Chondrocyte (in vitro differentiated cells): ENCODE data around the gene PCDHB6. TPM values are rescaled to one million over a fixed set of nuclear protein-coding genes. Genes with fewer than 3 reads are reported as not detected.
"Not testable (repeated sequence)": the region's sequence is repeated elsewhere in the genome, so short reads cannot be mapped to it uniquely, and the experiment has no call there.

ENCODE experiments used
- DNase-seq: peaks from one replicate; pipeline ENCODE4 v3.0.0; 2021; ENCODE audit warnings: mixed read lengths, low spot score
- H3K27ac Mint-ChIP-seq: one replicate; pipeline ENCODE4 v1.8.0; 2021; ENCODE audit warnings: mild to moderate bottlenecking, moderate library complexity, mixed read lengths; ENCODE audit not compliant: unreplicated experiment
- H3K27me3 Mint-ChIP-seq: 2 replicates; pipeline ENCODE4 v1.8.0; 2021; ENCODE audit warnings: low read depth, mixed read lengths
- H3K36me3 Mint-ChIP-seq: 2 replicates; pipeline ENCODE4 v1.8.0; 2021; ENCODE audit warnings: low read depth, mixed read lengths
- H3K4me1 Mint-ChIP-seq: 2 replicates; pipeline ENCODE4 v1.8.0; 2021; ENCODE audit warnings: low read depth, mild to moderate bottlenecking, mixed read lengths
- H3K4me3 Mint-ChIP-seq: one replicate; pipeline ENCODE4 v1.8.0; 2021; ENCODE audit warnings: mild to moderate bottlenecking, moderate library complexity, mixed read lengths; ENCODE audit not compliant: unreplicated experiment
- H3K9me3 Mint-ChIP-seq: 2 replicates; pipeline ENCODE4 v1.8.0; 2021; ENCODE audit warnings: low read depth, mixed read lengths
- total RNA-seq: library from RNA; stranded (reverse); gene quantifications from 3 replicates; pipeline ENCODE4 v1.2.1, GENCODE V29; 2021
- TF ChIP-seq, protein P1 (sequence below): fragments of 200-600 bp; sonication (generic); IDR thresholded peaks from 2 replicates; pipeline ENCODE4 v1.5.0; 2021; ENCODE audit warnings: antibody characterized with exemption, mild to moderate bottlenecking, moderate library complexity

Gene PCDHB6
- total RNA-seq, 1 donor from 2014 or later: 1.2 TPM

DNA sequence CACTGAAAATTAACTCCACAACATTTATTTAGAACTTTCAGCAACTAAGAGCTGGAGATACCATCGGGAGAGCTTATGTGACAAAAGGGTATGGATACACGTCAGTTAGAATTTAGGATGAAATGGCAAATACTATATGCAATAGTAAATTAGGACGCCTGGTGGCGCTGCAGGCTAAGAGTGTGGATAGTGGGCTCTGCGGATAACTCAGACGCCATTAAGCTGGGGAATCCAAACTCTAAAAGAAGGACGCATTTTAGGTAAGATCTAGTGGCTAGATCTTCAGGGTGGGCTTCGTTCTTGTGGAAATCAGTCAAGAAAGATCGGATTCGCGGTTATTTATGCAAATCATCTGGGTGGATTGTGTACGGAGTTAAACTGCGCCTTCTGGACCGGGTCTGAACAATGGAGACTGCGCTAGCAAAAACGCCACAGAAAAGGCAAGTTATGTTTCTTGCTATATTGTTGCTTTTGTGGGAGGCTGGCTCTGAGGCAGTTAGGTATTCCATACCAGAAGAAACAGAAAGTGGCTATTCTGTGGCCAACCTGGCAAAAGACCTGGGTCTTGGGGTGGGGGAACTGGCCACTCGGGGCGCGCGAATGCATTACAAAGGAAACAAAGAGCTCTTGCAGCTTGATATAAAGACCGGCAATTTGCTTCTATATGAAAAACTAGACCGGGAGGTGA, 14.7 kb upstream of the PCDHB6 start, which contains the start of gene PCDHB5:
PCDHB5 (plus strand) TSS at position 177 of the 688 bp plus-strand sequence; CDS start at position 406, 229 bp downstream.
- H3K4me3 Mint-ChIP-seq: peak within 1 kb of the TSS; percentile 77
- H3K27ac Mint-ChIP-seq: peak within 1 kb of the TSS; percentile 84
- H3K4me1 Mint-ChIP-seq: no peaks in the 10 kb centered on the region
- DNase-seq: no peak
- peaks cover 72% of the 10 kb centered on the region for H3K9me3 Mint-ChIP-seq
- peaks cover 53% of the 10 kb centered on the region for H3K36me3 Mint-ChIP-seq
- TF ChIP-seq, protein P1, sequence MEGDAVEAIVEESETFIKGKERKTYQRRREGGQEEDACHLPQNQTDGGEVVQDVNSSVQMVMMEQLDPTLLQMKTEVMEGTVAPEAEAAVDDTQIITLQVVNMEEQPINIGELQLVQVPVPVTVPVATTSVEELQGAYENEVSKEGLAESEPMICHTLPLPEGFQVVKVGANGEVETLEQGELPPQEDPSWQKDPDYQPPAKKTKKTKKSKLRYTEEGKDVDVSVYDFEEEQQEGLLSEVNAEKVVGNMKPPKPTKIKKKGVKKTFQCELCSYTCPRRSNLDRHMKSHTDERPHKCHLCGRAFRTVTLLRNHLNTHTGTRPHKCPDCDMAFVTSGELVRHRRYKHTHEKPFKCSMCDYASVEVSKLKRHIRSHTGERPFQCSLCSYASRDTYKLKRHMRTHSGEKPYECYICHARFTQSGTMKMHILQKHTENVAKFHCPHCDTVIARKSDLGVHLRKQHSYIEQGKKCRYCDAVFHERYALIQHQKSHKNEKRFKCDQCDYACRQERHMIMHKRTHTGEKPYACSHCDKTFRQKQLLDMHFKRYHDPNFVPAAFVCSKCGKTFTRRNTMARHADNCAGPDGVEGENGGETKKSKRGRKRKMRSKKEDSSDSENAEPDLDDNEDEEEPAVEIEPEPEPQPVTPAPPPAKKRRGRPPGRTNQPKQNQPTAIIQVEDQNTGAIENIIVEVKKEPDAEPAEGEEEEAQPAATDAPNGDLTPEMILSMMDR: peak; percentile 67
- no peaks in the 10 kb centered on the region for H3K27me3 Mint-ChIP-seq

DNA sequence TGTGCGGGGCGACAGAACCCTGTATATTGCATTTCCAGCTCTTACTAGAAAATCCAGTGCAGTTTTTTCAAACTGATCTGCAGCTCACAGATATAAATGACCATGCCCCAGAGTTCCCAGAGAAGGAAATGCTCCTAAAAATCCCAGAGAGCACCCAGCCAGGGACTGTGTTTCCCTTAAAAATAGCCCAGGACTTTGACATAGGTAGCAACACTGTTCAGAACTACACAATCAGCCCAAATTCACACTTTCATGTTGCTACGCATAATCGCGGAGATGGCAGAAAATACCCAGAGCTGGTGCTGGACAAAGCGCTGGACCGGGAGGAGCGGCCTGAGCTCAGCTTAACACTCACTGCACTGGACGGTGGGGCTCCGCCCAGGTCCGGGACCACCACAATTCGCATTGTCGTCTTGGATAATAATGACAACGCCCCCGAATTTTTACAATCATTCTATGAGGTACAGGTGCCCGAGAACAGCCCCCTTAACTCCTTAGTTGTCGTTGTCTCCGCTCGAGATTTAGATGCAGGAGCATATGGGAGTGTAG, 14.1 kb upstream of the PCDHB6 start:
- peak overlapping the region; percentile 77 for H3K4me3 Mint-ChIP-seq
- no peak for DNase-seq
- no peaks in the 10 kb centered on the region for H3K4me1 Mint-ChIP-seq
- TF ChIP-seq, protein P1: no peak
- peaks cover 68% of the 10 kb centered on the region for H3K9me3 Mint-ChIP-seq
- H3K27ac Mint-ChIP-seq: peak overlapping the region; percentile 84
- H3K27me3 Mint-ChIP-seq: no peaks in the 10 kb centered on the region
- peaks cover 50% of the 10 kb centered on the region for H3K36me3 Mint-ChIP-seq

DNA sequence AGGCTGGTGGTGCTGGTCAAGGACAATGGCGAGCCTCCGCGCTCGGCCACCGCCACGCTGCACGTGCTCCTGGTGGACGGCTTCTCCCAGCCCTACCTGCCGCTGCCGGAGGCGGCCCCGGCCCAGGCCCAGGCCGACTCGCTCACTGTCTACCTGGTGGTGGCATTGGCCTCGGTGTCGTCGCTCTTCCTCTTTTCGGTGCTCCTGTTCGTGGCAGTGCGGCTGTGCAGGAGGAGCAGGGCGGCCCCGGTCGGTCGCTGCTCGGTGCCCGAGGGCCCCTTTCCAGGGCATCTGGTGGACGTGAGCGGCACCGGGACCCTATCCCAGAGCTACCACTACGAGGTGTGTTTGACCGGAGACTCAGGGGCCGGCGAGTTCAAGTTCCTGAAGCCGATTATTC, 12.5 kb upstream of the PCDHB6 start:
- DNase-seq, H3K4me3 Mint-ChIP-seq, H3K27ac Mint-ChIP-seq, H3K27me3 Mint-ChIP-seq, H3K4me1 Mint-ChIP-seq: not testable (repeated sequence)
- Mint-ChIP-seq H3K36me3 (peaks cover 50% of the 10 kb centered on the region), H3K9me3 (peaks cover 67% of the 10 kb centered on the region)

DNA sequence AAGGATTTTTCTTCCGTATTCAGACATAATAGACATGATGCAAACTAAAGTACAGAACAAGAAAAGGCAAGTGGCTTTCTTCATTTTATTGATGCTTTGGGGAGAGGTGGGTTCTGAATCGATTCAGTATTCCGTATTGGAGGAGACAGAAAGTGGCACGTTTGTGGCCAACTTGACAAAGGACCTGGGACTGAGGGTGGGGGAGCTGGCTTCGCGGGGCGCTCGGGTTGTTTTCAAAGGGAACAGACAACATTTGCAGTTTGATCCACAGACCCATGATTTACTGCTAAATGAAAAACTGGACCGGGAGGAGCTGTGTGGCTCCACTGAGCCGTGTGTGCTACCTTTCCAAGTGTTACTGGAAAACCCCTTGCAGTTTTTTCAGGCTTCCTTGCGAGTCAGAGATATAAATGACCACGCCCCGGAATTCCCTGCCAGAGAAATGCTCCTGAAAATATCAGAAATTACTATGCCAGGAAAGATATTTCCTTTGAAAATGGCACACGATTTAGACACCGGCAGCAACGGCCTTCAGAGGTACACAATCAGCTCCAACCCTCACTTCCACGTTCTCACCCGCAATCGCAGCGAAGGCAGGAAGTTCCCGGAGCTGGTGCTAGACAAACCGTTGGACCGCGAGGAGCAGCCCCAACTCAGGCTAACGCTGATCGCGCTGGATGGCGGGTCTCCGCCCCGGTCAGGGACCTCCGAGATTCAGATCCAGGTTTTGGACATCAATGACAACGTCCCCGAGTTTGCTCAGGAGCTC, 551 bp downstream of the PCDHB6 start:
- Mint-ChIP-seq H3K4me3 (no peak overlapping the region), H3K27ac (no peak overlapping the region), H3K9me3 (peaks cover 59% of the 10 kb centered on the region)

DNA sequence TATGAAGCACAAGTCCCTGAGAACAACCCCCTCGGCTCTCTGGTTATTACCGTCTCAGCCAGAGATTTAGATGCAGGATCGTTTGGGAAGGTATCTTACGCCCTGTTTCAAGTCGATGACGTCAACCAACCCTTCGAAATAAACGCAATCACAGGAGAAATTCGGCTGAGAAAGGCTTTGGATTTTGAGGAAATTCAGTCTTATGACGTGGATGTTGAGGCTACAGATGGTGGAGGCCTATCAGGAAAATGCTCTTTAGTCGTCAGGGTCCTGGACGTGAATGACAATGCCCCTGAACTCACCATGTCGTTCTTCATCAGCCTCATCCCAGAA, 1.1 kb downstream of the PCDHB6 start:
- TF ChIP-seq, protein P1: no peak
- Mint-ChIP-seq H3K36me3 (peaks cover 47% of the 10 kb centered on the region), H3K27ac (no peak overlapping the region), H3K4me1 (no peaks in the 10 kb centered on the region), H3K4me3 (no peak overlapping the region), H3K27me3 (no peaks in the 10 kb centered on the region), H3K9me3 (peaks cover 60% of the 10 kb centered on the region)
- DNase-seq: no peak

More for the DNA sequence above, 551 bp downstream of the PCDHB6 start:
- Mint-ChIP-seq H3K4me1 (no peaks in the 10 kb centered on the region), H3K27me3 (no peaks in the 10 kb centered on the region), H3K36me3 (peaks cover 45% of the 10 kb centered on the region)
- no peak for DNase-seq
- TF ChIP-seq, protein P1: no peak

DNA sequence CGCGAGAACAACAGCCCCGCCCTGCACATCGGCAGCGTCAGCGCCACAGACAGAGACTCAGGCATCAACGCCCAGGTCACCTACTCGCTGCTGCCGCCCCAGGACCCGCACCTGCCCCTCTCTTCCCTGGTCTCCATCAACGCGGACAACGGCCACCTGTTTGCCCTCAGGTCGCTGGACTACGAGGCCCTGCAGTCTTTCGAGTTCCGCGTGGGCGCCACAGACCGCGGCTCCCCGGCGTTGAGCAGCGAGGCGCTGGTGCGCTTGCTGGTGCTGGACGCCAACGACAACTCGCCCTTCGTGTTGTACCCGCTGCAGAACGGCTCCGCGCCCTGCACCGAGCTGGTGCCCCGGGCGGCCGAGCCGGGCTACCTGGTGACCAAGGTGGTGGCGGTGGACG, 1.8 kb downstream of the PCDHB6 start:
- Mint-ChIP-seq H3K9me3 (peaks cover 60% of the 10 kb centered on the region), H3K36me3 (peaks cover 48% of the 10 kb centered on the region)
- not testable (repeated sequence) for DNase-seq, H3K27ac Mint-ChIP-seq, H3K4me3 Mint-ChIP-seq, H3K27me3 Mint-ChIP-seq, H3K4me1 Mint-ChIP-seq

DNA sequence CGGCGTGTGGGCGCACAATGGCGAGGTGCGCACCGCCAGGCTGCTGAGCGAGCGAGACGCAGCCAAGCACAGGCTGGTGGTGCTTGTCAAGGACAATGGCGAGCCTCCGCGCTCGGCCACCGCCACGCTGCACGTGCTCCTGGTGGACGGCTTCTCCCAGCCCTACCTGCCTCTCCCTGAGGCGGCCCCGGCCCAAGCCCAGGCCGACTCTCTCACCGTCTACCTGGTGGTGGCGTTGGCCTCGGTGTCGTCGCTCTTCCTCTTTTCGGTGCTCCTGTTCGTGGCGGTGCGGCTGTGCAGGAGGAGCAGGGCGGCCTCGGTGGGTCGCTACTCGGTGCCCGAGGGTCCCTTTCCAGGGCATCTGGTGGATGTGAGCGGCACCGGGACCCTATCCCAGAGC, 2.2 kb downstream of the PCDHB6 start:
- not testable (repeated sequence) for H3K27ac Mint-ChIP-seq

More for the DNA sequence above, 2.2 kb downstream of the PCDHB6 start:
- not testable (repeated sequence) for H3K4me3 Mint-ChIP-seq, H3K4me1 Mint-ChIP-seq, DNase-seq, H3K27me3 Mint-ChIP-seq
- Mint-ChIP-seq H3K36me3 (peaks cover 49% of the 10 kb centered on the region), H3K9me3 (peaks cover 61% of the 10 kb centered on the region)
